PC-3 (cell line): ENCODE measurements around the gene PRSS27. TPM values are rescaled to one million over a fixed set of nuclear protein-coding genes. Genes with fewer than 3 reads are reported as not detected.

Source experiments
- ATAC-seq: fragments of 200-7000 bp; cut with Tn5 transposase; 2 replicates; pipeline ENCODE4 v1.9.1; 2020; ENCODE audit warnings: mild to moderate bottlenecking, moderate library complexity
- BruUV-seq: library from RNA; stranded (reverse); fragments of 400-500 nt; replicated peaks from 2 replicates; lab custom pipeline; 2021; lab: Mats Ljungman, UMichigan
- CTCF ChIA-PET: fragments of 300-600 bp; sonication (Branson Sonifier 250); formaldehyde crosslinking; loops from one replicate; lab custom pipeline; 2022; ENCODE audit warnings: antibody characterized with exemption; lab: Charles Lee
- POLR2A ChIA-PET: fragments of 300-600 bp; sonication (Branson Sonifier 250); formaldehyde crosslinking; loops from one replicate; lab custom pipeline; 2022; ENCODE audit warnings: antibody characterized with exemption; ENCODE audit not compliant: unreplicated experiment; lab: Charles Lee
- DNase-seq: peaks from one replicate; pipeline ENCODE4 v3.0.0-alpha.2; 2015
- H2AFZ ChIP-seq: fragments of 300-600 bp; sonication (generic); 2 replicates; pipeline ENCODE4 v1.6.0; 2016; ENCODE audit warnings: antibody characterized with exemption, low read length
- H3F3A ChIP-seq: fragments of 300-600 bp; sonication (generic); one replicate; pipeline ENCODE4 v1.6.0; 2017; ENCODE audit warnings: antibody characterized with exemption, low read length, control low read depth, mild to moderate bottlenecking; ENCODE audit not compliant: unreplicated experiment
- H3K27ac ChIP-seq: fragments of 300-600 bp; sonication (generic); 2 replicates; pipeline ENCODE4 v1.5.1; 2016; ENCODE audit warnings: mild to moderate bottlenecking, low read length
- H3K27me3 ChIP-seq: fragments of 300-600 bp; sonication (generic); 2 replicates; pipeline ENCODE4 v1.6.1; 2016; ENCODE audit warnings: low read length, mixed read lengths
- H3K36me3 ChIP-seq: fragments of 300-600 bp; sonication (generic); 2 replicates; pipeline ENCODE4 v1.6.1; 2016; ENCODE audit warnings: low read depth, mixed run types, low read length, mixed read lengths
- H3K4me1 ChIP-seq: fragments of 300-600 bp; sonication (generic); 2 replicates; pipeline ENCODE4 v1.5.1; 2016; ENCODE audit warnings: low read length; ENCODE audit not compliant: insufficient read depth
- H3K4me2 ChIP-seq: fragments of 300-600 bp; sonication (generic); 2 replicates; pipeline ENCODE4 v1.6.0; 2016; ENCODE audit warnings: low read length
- H3K4me3 ChIP-seq: fragments of 300-600 bp; sonication (generic); 2 replicates; pipeline ENCODE4 v1.5.1; 2016; ENCODE audit warnings: mild to moderate bottlenecking, low read length, mixed read lengths
- H3K79me2 ChIP-seq: fragments of 300-600 bp; sonication (generic); 2 replicates; pipeline ENCODE4 v1.6.1; 2017; ENCODE audit warnings: low read length, mixed read lengths
- H3K9ac ChIP-seq: fragments of 300-600 bp; sonication (generic); 2 replicates; pipeline ENCODE4 v1.6.0; 2016; ENCODE audit warnings: mild to moderate bottlenecking, low read length
- H3K9me2 ChIP-seq: fragments of 300-600 bp; sonication (generic); replicated peaks from 2 replicates; pipeline ENCODE4 v1.6.1; 2016; ENCODE audit warnings: mixed run types, low read length, mixed read lengths
- H3K9me3 ChIP-seq: fragments of 300-600 bp; sonication (generic); 2 replicates; pipeline ENCODE4 v1.6.1; 2016; ENCODE audit warnings: low read length, mixed read lengths
- H4K20me1 ChIP-seq: fragments of 300-600 bp; sonication (generic); 2 replicates; pipeline ENCODE4 v1.6.1; 2016; ENCODE audit warnings: low read length, mixed read lengths
- CTCF ChIP-seq: fragments of 300-600 bp; sonication (generic); conservative IDR thresholded peaks from 2 replicates; pipeline ENCODE4 v1.5.1; 2017; ENCODE audit warnings: antibody characterized with exemption, low read depth, mild to moderate bottlenecking, low read length
- EZH2 ChIP-seq: fragments of 300-600 bp; sonication (generic); IDR thresholded peaks from one replicate; pipeline ENCODE4 v1.6.1; 2017; ENCODE audit warnings: antibody characterized with exemption, mild to moderate bottlenecking, low read length; ENCODE audit not compliant: unreplicated experiment
- EZH2phosphoT487 ChIP-seq: fragments of 300-600 bp; sonication (generic); IDR thresholded peaks from 2 replicates; pipeline ENCODE4 v1.6.1; 2018; ENCODE audit warnings: mild to moderate bottlenecking, antibody characterized with exemption, low read length, borderline replicate concordance
- intact Hi-C: fragments of 100-400 bp; cut with micrococcal nuclease; formaldehyde crosslinking; loops from 2 replicates; pipeline ENCODE4 v1.9.0; 2023
- total RNA-seq: library from RNA; depleted of rRNA; stranded (reverse); fragments of >200 nt; gene quantifications from 2 replicates; pipeline ENCODE4 v1.2.3, GENCODE V29; 2014

The PRSS27 gene
- total RNA-seq, 1 experiment from 2014 or later: 1.2 TPM

- H3K79me2 ChIP-seq: no peaks in the 10 kb centered on the region
- no peak overlapping the region for H2AFZ ChIP-seq
- H3F3A ChIP-seq: no peaks in the 10 kb centered on the region
- H3K36me3 ChIP-seq: no peaks in the 10 kb centered on the region; the same call in 1 of the 2 replicates
- intact Hi-C loops: no loop called here
- H3K27ac ChIP-seq: no peak overlapping the region
- no peak overlapping the region for H3K4me2 ChIP-seq
- TF ChIP-seq EZH2: no peak
- TF ChIP-seq EZH2phosphoT487: no peak
- no peak for TF ChIP-seq CTCF
- DNase-seq: no peak
- no peaks in the 10 kb centered on the region for H4K20me1 ChIP-seq
- no peaks in the 10 kb centered on the region for H3K27me3 ChIP-seq
- no peak overlapping the region for H3K4me3 ChIP-seq
- H3K9me2 ChIP-seq: no peaks in the 10 kb centered on the region
- ChIA-PET POLR2A (no interaction called here), CTCF (no interaction called here)
- ATAC-seq: no peak
- no peaks in the 10 kb centered on the region for H3K9me3 ChIP-seq
- H3K9ac ChIP-seq: no peak overlapping the region
- no TSS peak for BruUV-seq
- no peaks in the 10 kb centered on the region for H3K4me1 ChIP-seq
Measured at GRCh38 chr16:2704983-2705275, 15.1 kb downstream of the PRSS27 start.

- Histone ChIP-seq H3K4me3 (no peak overlapping the region), H3K36me3 (no peaks in the 10 kb centered on the region; the same call in 1 of the 2 replicates), H4K20me1 (no peaks in the 10 kb centered on the region), H3K27ac (no peak overlapping the region), H3K27me3 (no peaks in the 10 kb centered on the region), H3F3A (no peaks in the 10 kb centered on the region), H2AFZ (no peak overlapping the region), H3K9ac (no peak overlapping the region), H3K4me1 (no peaks in the 10 kb centered on the region), H3K9me3 (no peaks in the 10 kb centered on the region), H3K4me2 (no peak overlapping the region), H3K79me2 (no peaks in the 10 kb centered on the region), H3K9me2 (no peaks in the 10 kb centered on the region)
- intact Hi-C loops: no loop called here
- CTCF ChIA-PET: no interaction called here
- DNase-seq (no peak), ATAC-seq (no peak)
- POLR2A ChIA-PET: no interaction called here
- TF ChIP-seq EZH2: no peak
- BruUV-seq: no TSS peak
Measured at GRCh38 chr16:2704166-2704982, 15.7 kb downstream of the PRSS27 start.

GRCh38 chr16:2702871-2703745 is 16.9 kb downstream of the PRSS27 start:
- Histone ChIP-seq H3K36me3 (no peaks in the 10 kb centered on the region; the same call in 1 of the 2 replicates), H3K4me3 (no peak overlapping the region), H3K27me3 (no peaks in the 10 kb centered on the region), H3K9me2 (no peaks in the 10 kb centered on the region), H3K9me3 (no peaks in the 10 kb centered on the region), H3K4me1 (no peaks in the 10 kb centered on the region), H2AFZ (no peak overlapping the region), H4K20me1 (no peaks in the 10 kb centered on the region), H3K79me2 (no peaks in the 10 kb centered on the region), H3F3A (no peaks in the 10 kb centered on the region), H3K4me2 (no peak overlapping the region), H3K9ac (no peak overlapping the region), H3K27ac (no peak overlapping the region)
- CTCF ChIA-PET: no interaction called here
- TF ChIP-seq CTCF (no peak), EZH2 (no peak), EZH2phosphoT487 (no peak)
- POLR2A ChIA-PET: no interaction called here
- no peak for DNase-seq
- no TSS peak for BruUV-seq
- ATAC-seq: no peak
- intact Hi-C loops: no loop called here
